NCI-H1694 (cell line): ENCODE data around the gene SLC9A9.

Experiments
- DNase-seq: peaks from one replicate; lab custom pipeline; 2025; lab: John Stamatoyannopoulos, UW

Gene SLC9A9

DNA sequence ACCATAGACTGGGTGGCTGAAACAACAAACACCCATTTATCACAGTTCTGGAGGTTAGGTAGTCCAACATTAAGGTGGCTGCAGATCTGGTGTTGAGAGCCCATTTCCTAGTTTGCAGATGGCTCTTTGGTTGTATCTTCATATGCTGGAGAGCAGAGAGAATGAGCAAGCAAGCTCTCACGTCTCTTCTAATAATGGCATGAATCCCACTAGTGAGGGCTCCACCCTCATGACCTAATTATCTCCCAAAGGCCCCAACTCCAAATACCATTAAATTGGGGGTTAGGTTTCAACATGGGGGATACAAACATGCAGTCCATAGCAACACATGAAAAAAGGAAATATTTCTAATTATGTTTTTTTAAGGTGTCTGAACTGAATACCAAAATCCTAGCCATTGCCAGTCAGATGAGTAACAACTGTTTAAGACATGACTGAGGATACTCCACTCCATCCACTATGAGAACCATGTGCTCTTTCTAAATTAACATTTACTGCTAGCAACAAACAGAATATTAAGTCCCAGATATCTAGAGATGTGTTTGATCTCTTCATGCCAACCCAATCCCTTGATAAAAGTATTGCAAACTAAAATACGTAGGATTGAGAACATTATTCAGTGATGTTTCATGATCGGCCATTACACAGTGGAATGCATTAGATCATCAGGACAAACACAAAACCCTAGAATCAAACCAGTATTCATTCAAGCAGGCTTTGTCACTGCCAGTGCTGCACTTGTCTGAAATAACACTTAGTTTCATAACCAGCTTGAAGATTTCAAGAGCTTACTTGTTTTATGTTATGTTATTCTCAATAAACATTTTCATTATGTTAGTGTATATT lies 340.3 kb downstream of the SLC9A9 start:
- no peak for DNase-seq

- DNase-seq: no peak
Observed at GRCh38 chr3:143506190-143506589, 342.1 kb downstream of the SLC9A9 start.

DNA sequence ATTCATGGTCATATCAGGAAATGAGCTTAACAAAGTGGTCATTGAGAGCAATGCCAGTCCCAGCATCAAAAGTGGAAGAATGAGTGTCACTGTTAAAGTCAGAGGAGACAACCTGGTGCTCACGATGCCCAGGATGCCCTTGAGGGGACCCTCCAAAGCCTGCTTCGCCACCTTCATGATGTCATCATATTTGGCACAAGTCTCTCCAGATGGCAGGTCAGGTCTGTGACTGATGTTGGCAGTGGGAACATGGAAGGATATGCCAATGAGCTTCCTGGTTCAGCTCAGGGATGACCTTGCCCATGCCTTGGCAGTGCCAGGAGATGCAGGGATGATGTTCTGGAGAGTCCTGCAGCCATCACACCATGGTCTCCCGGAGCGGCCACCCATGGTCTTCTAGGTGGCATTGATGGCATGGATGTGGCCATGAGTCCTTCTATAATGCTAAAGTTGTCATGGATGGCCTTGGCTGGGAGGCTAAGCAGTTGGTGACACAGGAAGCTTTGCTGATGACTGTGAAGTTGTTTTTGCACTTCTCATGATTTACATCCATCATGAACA lies 344.9 kb downstream of the SLC9A9 start:
- DNase-seq: no peak

GRCh38 chr3:143502081-143502480 lies 346.2 kb downstream of the SLC9A9 start:
- DNase-seq: no peak

- DNase-seq: no peak
Observed at GRCh38 chr3:143497382-143497781, 350.9 kb downstream of the SLC9A9 start.

GRCh38 chr3:143496191-143496590 lies 352.1 kb downstream of the SLC9A9 start:
- no peak for DNase-seq

- no peak for DNase-seq
Observed at GRCh38 chr3:143495527-143495926, 352.7 kb downstream of the SLC9A9 start.

- no peak for DNase-seq
Observed at GRCh38 chr3:143486611-143487010, 361.7 kb downstream of the SLC9A9 start.

- no peak for DNase-seq
Observed at GRCh38 chr3:143484846-143485512, 363.3 kb downstream of the SLC9A9 start.

- DNase-seq: no peak
Observed at GRCh38 chr3:143483214-143483613, 365.1 kb downstream of the SLC9A9 start.

- no peak for DNase-seq
Observed at GRCh38 chr3:143482106-143483088, 365.9 kb downstream of the SLC9A9 start.

DNA sequence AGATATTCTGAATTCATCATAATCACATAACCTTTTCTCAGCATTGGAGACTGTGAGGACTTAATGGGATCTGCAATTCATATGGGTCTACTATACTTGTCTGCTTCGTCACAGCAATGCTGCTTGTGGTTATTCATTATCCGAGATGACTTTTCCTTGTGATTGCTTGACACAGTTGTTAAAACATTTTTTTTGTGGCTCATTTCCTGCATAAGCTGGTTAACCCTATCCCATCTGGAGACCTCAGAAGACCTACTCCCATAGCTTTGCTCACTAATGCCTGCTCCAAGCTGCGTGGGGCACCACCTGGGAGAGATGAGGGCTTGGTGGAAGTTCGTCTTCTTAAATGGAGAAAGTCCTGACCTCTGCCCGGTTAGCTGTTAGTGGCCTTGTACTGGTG lies 367.9 kb downstream of the SLC9A9 start:
- no peak for DNase-seq

DNA sequence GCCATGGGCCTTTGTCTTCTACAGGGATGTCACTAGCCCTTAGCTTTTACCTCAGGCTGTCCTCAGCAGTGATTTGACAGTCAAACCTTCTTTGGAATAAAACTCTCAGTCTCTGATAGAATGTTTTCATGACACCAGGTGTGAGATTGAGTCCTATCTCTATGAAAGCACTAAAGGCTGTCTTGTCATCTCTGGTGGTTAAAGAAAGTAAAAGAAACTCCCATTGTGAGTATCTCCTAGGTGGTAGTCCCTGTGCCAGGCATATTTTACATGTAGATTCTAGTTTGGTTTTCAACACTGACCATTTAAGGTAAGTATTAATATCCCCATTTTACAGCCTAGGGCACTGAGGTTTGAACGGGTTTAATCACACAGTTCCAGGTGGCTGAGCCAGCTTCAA lies 368.5 kb downstream of the SLC9A9 start:
- DNase-seq: no peak

- DNase-seq: no peak
Observed at GRCh38 chr3:143478115-143478693, 370.1 kb downstream of the SLC9A9 start.

GRCh38 chr3:143476965-143477640 lies 371.2 kb downstream of the SLC9A9 start:
- DNase-seq: no peak

GRCh38 chr3:143475981-143476380 lies 372.3 kb downstream of the SLC9A9 start:
- DNase-seq: no peak

DNA sequence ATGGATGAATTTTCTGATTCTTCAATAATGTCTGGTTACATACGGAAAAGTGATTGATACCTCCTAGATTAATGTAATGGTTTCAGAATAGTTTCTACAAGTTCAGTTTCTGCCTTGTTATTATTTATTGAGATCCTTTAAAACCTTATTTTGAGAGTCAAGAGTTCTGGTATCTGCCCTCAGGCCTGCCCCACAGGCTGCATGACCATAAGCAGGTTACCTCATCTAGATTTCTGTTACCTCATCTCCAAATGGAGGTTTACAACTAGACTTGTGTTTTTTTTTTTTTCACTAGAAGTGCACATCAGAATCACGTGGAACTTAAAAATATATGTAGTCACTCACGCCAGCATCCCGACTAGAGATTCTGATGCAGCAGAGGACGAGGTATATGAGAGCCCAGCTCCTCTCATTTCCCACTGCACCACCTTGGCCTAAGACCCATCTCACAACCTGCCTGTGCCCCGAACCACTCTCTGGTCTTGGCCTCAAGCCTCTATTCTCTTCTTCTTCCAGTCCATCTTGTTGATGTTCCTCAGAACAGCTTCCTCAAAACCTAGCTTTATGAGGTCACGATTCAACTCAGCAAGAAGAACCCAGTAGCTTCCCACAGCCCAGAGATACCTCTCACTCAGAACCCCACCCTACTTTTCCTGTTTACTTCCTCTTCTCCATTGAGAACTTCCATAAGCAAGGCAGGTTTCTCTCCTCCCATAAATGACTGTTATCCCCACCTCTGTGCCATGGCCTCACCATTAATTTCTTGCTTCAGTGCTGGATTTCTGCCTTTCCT lies 375.3 kb downstream of the SLC9A9 start:
- DNase-seq: no peak

GRCh38 chr3:143471705-143472104 lies 376.6 kb downstream of the SLC9A9 start:
- no peak for DNase-seq

DNA sequence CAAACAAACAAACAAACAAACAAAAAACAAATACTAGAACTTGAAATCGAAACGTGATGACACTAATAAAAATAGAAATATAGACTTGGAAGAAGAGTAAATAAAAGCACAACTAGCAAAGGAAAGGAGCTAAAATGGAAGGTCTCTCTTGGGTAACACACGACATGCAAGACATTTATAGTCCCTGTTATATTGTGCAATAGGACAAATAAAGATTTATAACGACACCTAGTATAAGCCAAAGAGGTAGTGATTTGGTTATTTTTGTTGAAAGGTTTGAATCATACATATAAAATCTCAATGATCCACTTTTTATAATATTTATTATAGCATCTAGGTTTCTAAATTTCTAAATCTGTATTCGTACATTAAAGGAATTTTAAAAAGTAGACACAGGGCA lies 379.1 kb downstream of the SLC9A9 start:
- no peak for DNase-seq

DNA sequence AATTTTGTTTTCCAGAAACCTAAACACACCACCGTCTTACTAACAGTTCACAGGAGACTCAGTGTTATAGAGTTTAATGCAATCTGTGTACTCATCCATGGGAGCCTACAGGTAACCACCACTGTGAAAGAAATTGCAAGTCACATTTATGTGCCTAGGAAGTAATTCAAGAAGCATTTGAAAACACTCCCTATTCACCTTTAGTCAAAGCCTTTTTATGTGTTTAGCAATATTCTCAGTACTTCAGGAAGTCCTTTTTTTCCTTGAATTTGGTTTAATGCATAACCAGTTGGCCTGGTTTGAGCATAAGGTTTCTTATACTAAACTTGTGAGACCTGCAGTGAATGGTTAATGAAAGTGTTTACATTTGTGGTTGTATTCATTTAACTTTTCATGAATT lies 382.6 kb downstream of the SLC9A9 start:
- no peak for DNase-seq
